Activated CD4-positive, alpha-beta T cell treated with anti-CD3 and anti-CD28 coated beads, Interleukin-2, amount 50 U/mL, for 48 hours (primary cell): ENCODE data around the gene PFKFB4.

ENCODE experiments used
- DNase-seq, 2 experiments: peaks; one replicate each; pipeline ENCODE4 v3.0.0-alpha.2; 2020

Gene PFKFB4

DNA sequence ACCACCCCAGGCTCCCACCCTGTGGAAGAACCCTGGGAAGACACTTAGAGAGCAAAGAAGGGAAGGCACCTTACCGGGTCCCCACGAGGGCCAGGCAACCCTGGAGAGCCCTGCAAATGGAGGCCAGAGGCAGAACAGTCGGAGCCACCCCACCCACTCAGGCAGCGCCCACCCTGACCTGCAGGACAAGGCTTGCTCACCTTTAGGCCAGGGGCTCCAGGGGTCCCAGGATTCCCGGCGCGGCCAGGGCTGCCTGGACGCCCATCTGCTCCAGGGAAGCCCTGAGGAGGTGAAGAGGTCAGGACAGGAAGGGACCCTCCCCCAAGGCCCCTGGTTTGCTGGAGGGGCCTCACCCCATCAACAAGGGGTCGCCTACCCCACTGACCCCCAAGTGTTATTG lies 28.2 kb upstream of the PFKFB4 start:
- DNase-seq = no peak

GRCh38 chr3:48581621-48582481 lies 25.2 kb upstream of the PFKFB4 start:
- DNase-seq = no peak

GRCh38 chr3:48576647-48577046 lies 20.0 kb upstream of the PFKFB4 start:
- DNase-seq = no peak

- DNase-seq = no peak
Measured at GRCh38 chr3:48575366-48575765, 18.8 kb upstream of the PFKFB4 start.

- DNase-seq = no peak
Measured at GRCh38 chr3:48573973-48574585, 17.5 kb upstream of the PFKFB4 start.

- no peak for DNase-seq
Measured at GRCh38 chr3:48572517-48572916, 15.9 kb upstream of the PFKFB4 start.

- DNase-seq = no peak
Measured at GRCh38 chr3:48571938-48572337, 15.3 kb upstream of the PFKFB4 start.

- no peak for DNase-seq
Measured at GRCh38 chr3:48569808-48570450, 13.3 kb upstream of the PFKFB4 start.

DNA sequence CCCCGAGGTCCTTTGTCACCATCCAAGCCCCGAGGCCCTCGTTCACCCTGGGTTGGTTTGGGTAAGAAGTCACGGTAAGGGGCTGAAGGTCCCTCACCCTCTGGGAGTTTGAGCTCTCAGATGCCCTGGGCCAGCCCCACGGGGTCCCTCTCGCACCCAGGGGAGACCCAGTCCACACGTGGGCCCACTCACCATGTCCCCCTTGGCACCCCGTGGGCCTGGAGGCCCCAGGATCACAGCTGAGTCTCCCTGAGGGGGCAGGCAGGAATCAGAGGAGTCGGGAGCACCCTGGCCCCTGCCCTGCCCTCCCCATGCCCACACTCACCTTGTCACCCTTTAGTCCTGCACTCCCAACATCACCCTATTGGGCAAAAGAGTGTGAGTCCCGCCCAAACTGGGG lies 12.8 kb upstream of the PFKFB4 start:
- no peak for DNase-seq

- DNase-seq = no peak
Measured at GRCh38 chr3:48568476-48568875, 11.9 kb upstream of the PFKFB4 start.

GRCh38 chr3:48567500-48567899 lies 10.9 kb upstream of the PFKFB4 start:
- no peak for DNase-seq

GRCh38 chr3:48567090-48567489 lies 10.5 kb upstream of the PFKFB4 start:
- DNase-seq = no peak

DNA sequence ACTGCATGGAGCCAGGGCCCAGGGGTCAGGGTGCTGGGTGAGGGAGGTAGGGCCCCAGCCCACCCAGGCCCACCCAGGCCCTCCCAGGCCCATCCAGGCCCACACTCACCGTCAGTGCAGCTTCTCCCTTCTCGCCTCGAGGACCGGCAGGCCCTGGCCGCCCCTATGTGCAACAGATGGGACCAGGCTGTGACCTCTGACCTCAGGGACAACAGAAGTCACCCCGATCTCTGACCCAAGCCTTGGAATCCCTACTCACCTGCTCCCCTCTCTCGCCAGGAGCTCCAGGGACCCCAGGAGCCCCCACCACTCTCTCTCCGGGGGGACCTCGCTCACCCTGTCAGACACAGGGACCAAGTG lies 9.8 kb upstream of the PFKFB4 start:
- DNase-seq = no peak

DNA sequence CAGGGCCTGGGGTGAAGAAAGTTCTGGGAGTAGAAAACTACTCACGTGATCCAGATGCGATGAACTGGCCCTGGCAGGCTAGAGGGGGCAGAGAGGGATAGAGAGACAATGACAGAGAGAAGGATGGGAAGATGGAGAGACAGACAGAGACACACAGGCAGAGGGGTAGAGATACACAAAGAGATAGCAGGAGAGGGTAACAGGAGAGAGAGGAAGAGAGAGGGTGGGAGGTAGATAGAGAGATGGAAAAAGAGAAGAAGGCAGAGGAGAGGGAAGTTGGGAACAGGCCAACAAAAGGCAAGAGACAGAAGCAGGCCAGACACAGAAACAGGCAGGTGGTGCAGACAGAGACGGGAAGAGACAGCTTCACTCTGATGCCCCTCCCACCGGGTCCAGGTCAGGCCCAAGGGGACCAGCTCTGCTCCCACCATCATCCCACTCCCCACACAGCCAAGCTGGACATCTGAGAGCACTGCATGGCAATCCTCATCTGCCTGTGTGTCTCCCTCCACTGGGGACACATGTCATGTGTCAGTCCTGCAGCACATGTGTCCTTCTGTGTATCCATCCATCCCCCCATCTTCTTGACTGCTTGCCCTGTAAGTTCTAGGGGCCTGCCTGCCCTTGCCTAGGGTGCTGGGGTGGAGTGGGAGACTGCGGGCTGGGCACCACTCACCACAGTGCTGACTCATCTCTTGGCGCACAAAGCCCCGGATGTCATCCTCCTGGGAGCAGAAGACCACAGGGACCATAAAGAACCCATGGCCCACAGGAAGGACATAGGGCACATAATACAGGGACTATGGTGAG lies 9.2 kb upstream of the PFKFB4 start:
- peak; percentile 21 to 36 for DNase-seq

- no peak for DNase-seq
Measured at GRCh38 chr3:48565186-48565585, 8.6 kb upstream of the PFKFB4 start.

DNA sequence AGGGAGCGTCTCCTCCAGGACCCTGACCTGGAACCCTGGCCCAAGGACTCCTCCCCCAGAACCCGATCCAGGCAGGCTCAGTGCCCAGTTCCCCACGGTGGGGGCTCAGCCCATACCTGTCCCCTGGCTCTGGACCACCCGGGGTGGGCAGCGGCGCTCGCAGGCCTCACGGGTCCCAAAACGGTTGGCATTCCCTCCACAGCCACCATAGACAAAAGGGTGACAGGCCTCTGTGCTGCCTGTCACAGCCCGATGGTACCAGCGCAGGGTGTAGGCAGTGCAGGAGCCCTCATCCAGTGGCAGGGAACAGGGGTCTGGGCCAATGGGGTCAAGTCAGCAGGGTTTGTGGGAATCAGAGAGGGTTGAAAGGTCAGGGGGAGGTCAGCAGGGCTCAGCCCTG lies 8.1 kb upstream of the PFKFB4 start:
- no peak for DNase-seq

GRCh38 chr3:48564022-48564421 lies 7.4 kb upstream of the PFKFB4 start:
- DNase-seq = peak; percentile 15 to 31

DNA sequence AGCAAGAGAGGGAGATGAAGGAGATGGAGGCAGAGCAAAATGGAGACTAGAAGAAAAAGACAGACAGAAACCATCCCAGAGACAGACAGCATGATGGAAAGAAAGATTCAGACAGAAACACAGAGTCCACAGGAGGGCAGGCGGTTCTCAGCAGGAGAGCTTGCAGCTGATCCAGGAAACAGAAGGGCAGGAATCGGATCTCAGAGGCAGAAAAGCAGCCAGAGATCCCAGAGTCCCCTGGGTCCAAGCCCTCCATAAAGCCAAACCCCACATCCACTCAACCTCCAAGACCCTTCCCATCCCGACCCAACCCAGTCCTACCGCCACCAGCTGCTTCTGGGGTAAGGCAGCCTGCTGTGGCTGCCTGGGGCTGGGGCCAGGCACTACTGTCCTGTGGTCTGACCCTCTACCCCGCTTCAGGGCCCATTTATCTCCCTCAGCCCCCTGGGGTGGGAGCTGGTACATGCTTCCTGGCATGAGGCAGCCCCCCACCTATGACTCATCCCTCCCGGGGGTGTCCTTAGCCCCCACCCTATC lies 6.8 kb upstream of the PFKFB4 start, which contains the start of gene UCN2:
UCN2 (minus strand) TSS at position 400 of the 537 bp plus-strand sequence. CDS start 657 bp downstream, outside the sequence.
- DNase-seq = no peak

DNA sequence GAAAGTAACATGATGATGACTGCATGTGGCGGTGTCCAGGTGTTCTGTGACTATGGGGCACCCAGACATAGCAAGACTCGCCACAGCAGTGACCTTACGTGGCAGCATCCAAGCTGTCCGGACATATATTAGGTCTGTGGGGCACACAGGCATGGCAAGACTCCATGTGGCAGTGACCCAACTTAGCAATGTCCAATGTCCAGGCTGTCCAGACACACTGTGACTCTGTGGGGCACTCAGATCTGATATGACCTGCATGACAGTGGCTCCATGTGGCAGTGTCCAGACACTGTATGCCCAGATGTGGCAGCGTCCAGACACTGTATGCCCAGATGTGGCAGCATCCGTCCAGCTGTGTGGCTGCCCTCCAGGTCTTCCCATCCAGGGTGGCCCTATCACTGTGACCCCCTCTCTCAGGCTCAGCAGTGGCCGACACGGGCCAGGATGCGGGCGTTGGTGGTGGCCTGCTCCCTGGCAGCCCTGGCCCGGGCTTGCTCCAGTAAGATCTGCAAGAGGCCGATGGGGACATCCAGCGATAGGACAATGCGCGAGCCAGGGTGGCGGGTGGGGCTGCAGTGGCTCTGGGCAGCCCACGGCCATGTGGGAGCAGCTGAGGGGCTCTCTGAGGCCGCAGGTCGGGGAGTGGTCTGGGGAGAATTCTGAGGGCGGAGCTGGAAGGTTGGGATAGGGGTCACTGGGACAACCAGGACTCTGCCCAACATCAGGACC lies 5.9 kb upstream of the PFKFB4 start:
- no peak for DNase-seq

DNA sequence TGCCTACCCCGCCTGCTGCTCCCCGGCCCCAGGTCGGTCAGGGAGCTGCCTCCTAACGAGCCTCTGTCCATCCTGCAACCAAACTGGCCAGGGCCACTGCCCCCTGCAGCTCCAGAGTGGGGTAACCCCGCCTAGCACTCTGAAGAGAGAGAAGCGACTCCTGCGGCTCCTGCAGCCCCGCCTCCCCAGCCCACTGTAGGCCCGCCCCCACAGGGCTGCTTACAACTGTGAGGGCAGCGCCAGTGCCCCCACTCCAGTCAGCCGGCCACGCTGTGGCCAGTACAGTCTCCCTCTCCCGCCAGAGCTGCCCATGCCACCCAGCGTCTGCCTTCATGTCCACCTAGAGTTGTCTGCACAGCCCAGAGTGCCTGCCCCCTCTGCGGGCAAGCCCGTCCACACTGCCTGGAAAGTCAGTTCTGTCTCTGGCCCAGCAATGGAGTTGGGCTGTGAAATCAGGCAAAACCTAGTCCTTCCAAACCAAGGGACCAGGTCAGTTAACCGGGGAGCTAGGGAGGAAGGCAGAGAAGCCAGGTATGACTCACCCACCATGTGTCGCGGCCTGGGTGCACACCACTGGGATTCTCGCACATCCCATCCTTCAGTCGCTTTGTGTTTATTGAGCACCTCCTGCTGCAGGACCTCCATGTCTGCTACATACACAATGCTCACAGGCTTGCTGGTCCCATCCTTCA lies 4.6 kb upstream of the PFKFB4 start:
- DNase-seq = no peak

DNA sequence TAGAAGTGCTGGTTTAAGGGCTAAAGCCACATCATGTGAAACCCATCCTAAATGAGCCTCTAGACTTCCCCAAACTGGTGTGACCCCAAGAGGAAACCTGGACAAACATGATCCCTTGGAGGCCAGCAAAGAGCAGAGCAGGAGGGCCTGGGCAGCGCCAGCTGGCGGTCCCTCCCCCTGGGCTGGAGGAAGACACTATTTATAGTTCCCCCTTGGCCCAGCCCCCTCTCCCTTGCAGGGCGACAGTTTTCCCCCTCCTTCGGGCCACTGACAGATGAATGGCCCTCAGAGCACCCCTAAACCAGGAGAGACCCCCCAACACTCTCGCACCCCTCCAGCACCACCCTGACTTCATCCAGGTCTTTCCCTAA lies 4.0 kb upstream of the PFKFB4 start:
- no peak for DNase-seq
